Right cardiac atrium (tissue), 5 donors: ENCODE results near the gene ADD1. TPM values are rescaled to one million over a fixed set of nuclear protein-coding genes. Genes with fewer than 3 reads are reported as not detected.

ENCODE experiments used
- ATAC-seq, 2 donors: fragments of 200-7000 bp; cut with Tn5 transposase; one replicate each; pipeline versions ENCODE4 v1.8.0 to v1.9.1; 2020; ENCODE audit warnings: moderate library complexity in 2 of 2, mild to moderate bottlenecking in 1 of 2
- DNase-seq, 3 donors: peaks; one replicate each; pipeline ENCODE4 v3.0.0-alpha.2; 2020
- H3K27ac ChIP-seq: one replicate; pipeline ENCODE4 v1.5.1; 2013; ENCODE audit warnings: mild to moderate bottlenecking, low read length, control low read depth, moderate library complexity
- H3K27me3 ChIP-seq: one replicate; pipeline ENCODE4 v1.6.1; 2013; ENCODE audit not compliant: control insufficient read depth, insufficient read depth
- H3K4me1 ChIP-seq: one replicate; pipeline ENCODE4 v1.6.1; 2013; ENCODE audit warnings: low read length; ENCODE audit not compliant: control insufficient read depth, insufficient read depth
- H3K4me3 ChIP-seq: one replicate; pipeline ENCODE4 v1.5.1; 2013; ENCODE audit warnings: low read length, control low read depth
- H3K9me3 ChIP-seq: one replicate; pipeline ENCODE4 v1.6.1; 2013; ENCODE audit warnings: low read length; ENCODE audit not compliant: control insufficient read depth
- WGBS: extraction: QIAGEN DNeasy Blood & Tissue Kit; methylation state at CpG from one replicate; pipeline ENCODE4 v1.1.7; 2013; 5-methylcytosine and 5-hydroxymethylcytosine counted together
- intact Hi-C, 4 donors: fragments of 100-400 bp; cut with DNase I; formaldehyde crosslinking; loops; one replicate each; pipeline versions ENCODE4 v1.11.0 to v1.14.0; 2022 to 2023
- long read RNA-seq, 4 donors: library from polyadenylated mRNA; unstranded; transcript quantifications; one replicate each; pipeline ENCODE4 v2.0.0, GENCODE V29; 2020 to 2021
- polyA plus RNA-seq: library from polyadenylated mRNA; stranded (reverse); fragments of 200-250 nt; gene quantifications from one replicate; pipeline ENCODE4 v1.2.3, GENCODE V29; 2013
- total RNA-seq, 4 donors: library from RNA; stranded (reverse); fragmentation: NEBNext Ultra II Directional; extraction: Animal tissue kit (Norgen Biotek cat#: 25700); gene quantifications; one replicate each; pipeline ENCODE4 v1.2.1, GENCODE V29; 2021
- donor health status: healthy with polysubstance abuse.
- donor health status: DM: no; HTN: yes; CAD: no.
- donor health status: DM: no; HTN: no; CAD: no.
- donor health status: DM: no; HTN: yes; CAD: no; lungs with severe emphysema.
- donor health status: DM: yes; HTN: yes; CAD: no.

ADD1 gene, protein sequence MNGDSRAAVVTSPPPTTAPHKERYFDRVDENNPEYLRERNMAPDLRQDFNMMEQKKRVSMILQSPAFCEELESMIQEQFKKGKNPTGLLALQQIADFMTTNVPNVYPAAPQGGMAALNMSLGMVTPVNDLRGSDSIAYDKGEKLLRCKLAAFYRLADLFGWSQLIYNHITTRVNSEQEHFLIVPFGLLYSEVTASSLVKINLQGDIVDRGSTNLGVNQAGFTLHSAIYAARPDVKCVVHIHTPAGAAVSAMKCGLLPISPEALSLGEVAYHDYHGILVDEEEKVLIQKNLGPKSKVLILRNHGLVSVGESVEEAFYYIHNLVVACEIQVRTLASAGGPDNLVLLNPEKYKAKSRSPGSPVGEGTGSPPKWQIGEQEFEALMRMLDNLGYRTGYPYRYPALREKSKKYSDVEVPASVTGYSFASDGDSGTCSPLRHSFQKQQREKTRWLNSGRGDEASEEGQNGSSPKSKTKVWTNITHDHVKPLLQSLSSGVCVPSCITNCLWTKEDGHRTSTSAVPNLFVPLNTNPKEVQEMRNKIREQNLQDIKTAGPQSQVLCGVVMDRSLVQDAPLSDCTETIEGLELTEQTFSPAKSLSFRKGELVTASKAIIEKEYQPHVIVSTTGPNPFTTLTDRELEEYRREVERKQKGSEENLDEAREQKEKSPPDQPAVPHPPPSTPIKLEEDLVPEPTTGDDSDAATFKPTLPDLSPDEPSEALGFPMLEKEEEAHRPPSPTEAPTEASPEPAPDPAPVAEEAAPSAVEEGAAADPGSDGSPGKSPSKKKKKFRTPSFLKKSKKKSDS
- 100 to 1,000 TPM; 215 to 256 (median 236) TPM for total RNA-seq
- polyA plus RNA-seq = 207 TPM
- long read RNA-seq, donor 1, full-length matches to known transcripts = 12 of 229 reads
- long read RNA-seq, donor 1, partial matches to known transcripts = 163 of 229 reads
- long read RNA-seq, donor 1, other reads (novel, unspliced or antisense) = 54 of 229 reads
- long read RNA-seq, donor 2, full-length matches to known transcripts = 10 of 89 reads
- long read RNA-seq, donor 2, partial matches to known transcripts = 40 of 89 reads
- long read RNA-seq, donor 2, other reads (novel, unspliced or antisense) = 39 of 89 reads
- long read RNA-seq, donor 3, full-length matches to known transcripts = 22 of 335 reads
- long read RNA-seq, donor 3, partial matches to known transcripts = 239 of 335 reads
- long read RNA-seq, donor 3, other reads (novel, unspliced or antisense) = 74 of 335 reads
- long read RNA-seq, donor 4, full-length matches to known transcripts = 10 of 114 reads
- long read RNA-seq, donor 4, partial matches to known transcripts = 60 of 114 reads
- long read RNA-seq, donor 4, other reads (novel, unspliced or antisense) = 44 of 114 reads

DNA sequence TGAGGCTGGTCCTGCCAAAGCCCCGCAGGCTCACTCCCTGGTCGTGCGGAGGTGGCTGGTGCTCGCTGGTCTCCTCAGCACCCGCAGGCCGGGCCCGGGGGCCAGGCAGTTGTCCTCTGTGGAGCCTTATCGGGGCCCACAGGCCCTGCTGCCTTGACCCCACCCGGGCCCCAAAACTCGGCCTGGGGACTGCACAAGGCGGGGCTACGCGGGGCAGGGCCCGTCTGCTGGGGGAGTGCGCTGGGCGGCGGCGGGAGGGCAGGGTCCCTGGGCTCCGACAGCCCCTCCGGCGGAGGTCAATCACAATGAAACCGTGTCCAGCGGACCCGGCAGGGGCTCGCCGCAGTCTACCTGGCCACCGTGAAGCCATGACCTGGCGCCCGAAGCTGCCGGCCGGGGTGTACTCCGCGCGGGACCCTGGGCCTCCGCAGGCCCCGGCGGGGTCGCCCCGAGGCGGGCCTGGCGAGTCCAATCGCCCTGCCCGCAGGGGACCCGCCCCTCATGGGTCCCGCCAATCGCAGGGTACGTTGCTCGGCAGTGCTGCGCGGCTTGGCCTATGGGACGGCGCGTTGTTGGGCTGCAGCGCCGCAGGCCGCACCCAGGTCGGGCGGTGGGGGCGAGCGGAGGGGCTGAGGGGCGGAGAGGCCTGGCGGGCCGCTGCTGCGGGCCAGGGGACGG, at the start of gene ADD1:
Gene ADD1 (plus strand): TSS at position 582 of the 678 bp plus-strand sequence. CDS start 32,072 bp downstream, outside the sequence.
- peak within 1 kb of the TSS; percentile 99 for H3K4me3 ChIP-seq
- peak; percentile 89 to 97 (median 96) for DNase-seq
- under 1% methylated on average over 65 of the region's 65 CpGs for WGBS
- no peaks in the 10 kb centered on the region for H3K27me3 ChIP-seq
- H3K4me1 ChIP-seq = no peaks in the 10 kb centered on the region
- peak within 1 kb of the TSS; percentile 90 for H3K27ac ChIP-seq
- H3K9me3 ChIP-seq = no peaks in the 10 kb centered on the region
- intact Hi-C loops = loop anchor here in 2 of 4 donors (10.0 kb wide), 2 partner anchors 79 to 81 kb away; no protein-coding TSS in a partner anchor
- peak; percentile 99 for ATAC-seq

DNA sequence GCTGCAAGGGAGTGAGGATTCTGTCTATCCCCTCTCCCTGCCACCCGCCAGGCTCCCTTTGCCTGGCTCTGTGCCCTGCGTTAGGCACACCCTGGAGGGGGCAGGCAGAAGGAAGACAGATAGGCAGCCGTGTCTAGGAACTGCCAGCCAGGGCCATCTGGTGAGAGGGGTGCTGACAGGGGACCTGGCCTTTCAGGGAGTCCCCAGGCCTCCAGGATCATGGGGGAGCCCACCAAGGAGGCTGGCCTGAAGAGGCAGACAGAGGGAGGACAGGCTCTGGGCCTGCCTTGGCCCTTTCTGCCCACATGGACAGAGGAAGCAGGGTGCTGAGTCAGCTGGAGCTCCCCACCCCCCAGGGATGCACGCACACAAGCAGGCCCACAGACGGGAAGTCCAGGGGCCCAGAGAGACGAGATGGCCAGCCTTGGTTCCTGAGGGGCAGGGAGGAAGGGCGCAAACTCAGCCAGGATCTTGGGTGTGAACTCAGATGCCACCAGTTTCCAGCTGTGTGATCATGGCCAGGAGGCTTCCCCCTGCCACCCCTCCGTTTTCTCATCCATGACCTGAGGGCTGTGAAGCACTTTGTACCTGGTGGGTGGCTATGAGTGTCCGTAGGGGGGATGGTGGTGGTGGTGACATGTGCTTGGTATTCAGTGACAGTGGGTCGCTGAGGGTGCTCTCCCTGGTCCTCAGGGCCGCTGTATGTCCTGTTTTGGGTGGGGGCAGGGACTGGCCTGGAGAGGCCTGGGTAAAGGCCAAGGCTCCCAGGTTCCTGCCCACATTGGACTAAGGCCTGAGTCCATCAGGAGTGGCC, 49.0 kb upstream of the ADD1 start:
- Histone ChIP-seq H3K27me3 (no peaks in the 10 kb centered on the region), H3K4me3 (no peak overlapping the region), H3K4me1 (peaks cover 37% of the 10 kb centered on the region), H3K9me3 (no peaks in the 10 kb centered on the region), H3K27ac (peak overlapping the region; percentile 61)
- DNase-seq (peak; percentile 75 to 90 (median 88)), ATAC-seq (peak; percentile 5 to 33)
- 37% methylated on average over 11 of the region's 11 CpGs for WGBS
- intact Hi-C loops = no loop called here

DNA sequence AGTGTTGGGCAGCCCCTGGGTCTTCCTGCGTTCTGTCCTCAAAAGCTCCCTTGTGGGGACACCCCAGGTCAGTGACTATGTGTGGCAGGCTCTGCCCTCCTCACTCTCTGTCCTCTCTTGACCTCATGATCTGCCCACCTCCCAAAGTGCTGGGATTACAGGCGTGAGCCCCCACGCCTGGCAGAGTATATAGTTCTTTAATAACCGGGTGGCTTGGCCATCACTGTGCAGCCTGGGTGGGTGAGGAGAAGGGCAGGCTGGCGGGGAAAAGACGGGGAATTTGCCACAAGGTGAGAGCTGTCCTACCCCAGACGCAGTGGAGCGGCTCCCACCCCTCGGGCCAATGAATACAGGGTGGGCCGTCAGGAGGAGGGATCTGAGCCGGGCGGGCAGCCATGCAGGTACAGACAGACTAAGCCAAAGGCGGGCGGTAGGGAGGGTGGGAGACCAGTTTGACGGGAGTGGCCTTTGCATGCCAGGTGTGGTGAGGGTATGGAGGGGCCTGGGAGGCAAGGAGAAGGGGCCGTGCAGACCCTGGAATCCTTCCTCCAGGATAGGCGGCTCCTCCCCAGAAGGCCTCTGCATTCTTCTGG, 48.2 kb upstream of the ADD1 start:
- no peaks in the 10 kb centered on the region for H3K27me3 ChIP-seq
- WGBS = 84% methylated on average over 17 of the region's 17 CpGs
- DNase-seq (peak in 2 of 3 donors; percentile 63 to 69), ATAC-seq (no peak)
- peak overlapping the region; percentile 14 for H3K27ac ChIP-seq
- H3K9me3 ChIP-seq = no peaks in the 10 kb centered on the region
- intact Hi-C loops = no loop called here
- no peak overlapping the region for H3K4me3 ChIP-seq
- H3K4me1 ChIP-seq = peaks cover 42% of the 10 kb centered on the region

DNA sequence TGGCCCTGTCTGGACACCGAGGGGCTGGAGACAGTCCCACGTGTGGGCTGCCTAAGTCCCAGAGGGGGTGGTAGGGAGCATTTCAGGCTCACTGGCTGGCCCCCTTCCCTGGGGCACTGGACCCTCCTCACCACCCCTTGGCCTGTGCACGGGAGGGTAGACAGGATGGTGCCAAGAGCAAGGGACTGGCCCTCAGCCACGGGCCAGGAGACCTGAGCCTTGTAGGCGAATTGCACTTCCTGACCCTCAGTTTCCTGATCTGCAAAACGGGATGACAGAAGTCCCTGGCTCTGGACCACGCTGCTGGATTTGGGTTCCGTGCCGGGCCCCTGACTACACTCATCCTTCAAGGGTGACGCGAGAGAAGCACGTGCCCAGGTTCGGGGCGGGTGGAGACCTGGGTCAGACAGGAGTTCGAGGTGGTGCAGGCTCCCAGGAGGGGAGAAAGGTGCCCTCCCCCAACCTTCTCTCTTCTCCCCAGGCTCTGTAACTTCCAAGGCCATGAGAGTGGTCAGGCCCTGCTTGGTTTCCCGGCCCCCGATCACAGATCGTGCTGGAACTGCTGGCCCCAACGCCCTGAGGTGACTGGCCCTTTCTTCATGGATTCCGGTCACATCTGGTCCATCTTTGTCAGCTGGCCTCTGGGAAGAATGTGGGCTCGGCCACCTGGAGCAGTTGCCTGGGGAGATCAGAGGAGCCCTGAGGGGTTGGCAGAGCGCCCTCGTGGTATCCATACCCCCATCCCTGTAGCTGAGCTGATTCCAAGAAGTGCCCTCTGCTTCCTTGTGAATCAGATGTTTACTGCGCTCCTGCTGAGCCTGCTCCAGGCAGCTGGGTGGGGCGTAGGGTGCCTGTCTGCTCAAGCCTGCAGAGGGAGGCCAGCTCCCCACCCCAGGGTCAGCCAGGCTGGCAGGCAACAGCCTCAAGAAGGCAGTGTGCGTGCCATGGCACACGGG, 47.5 kb upstream of the ADD1 start:
- WGBS = 63% methylated on average over 27 of the region's 27 CpGs
- Histone ChIP-seq H3K27ac (peak overlapping the region; percentile 7), H3K9me3 (no peaks in the 10 kb centered on the region), H3K4me1 (peaks cover 48% of the 10 kb centered on the region), H3K27me3 (no peaks in the 10 kb centered on the region), H3K4me3 (no peak overlapping the region)
- ATAC-seq (no peak), DNase-seq (peak; percentile 16 to 78 (median 72))
- intact Hi-C loops = no loop called here

DNA sequence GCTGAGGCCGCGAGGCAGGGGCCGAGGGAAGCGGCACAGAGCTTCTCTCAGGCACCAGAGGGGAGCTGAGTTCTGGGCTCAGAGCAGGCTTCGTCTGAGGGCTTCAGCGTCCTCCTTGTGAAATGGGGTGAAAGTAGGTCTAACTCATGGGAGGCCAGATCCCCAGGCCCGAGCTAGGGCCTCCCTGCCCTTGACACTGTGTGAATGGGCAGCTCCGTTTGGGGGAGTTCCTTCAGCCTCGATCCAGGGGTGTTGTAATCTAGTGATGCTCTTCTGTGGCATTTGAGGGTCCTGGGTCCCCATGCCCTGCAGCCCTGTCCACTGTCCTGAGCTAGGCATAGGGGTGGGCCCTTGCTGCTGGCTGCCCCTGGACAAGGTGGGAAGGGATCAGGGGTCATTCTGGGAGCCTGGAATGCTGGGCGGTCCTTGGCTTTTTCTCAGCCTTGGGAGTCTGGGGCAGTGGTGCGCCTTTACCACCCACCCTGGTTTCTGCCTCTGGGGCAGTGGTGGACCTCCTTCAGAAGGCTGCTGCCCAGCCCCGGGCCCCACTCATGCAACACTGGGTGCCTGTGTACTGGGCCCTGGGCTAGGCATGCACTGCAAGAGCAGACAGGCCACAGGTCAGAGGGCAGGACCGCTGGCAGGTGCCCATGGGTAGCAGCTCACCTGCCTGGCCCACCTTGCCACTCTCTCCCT, 46.6 kb upstream of the ADD1 start:
- ATAC-seq (no peak), DNase-seq (peak in 1 of 3 donors; percentile 60)
- no peaks in the 10 kb centered on the region for H3K27me3 ChIP-seq
- WGBS = 76% methylated on average over 13 of the region's 13 CpGs
- intact Hi-C loops = no loop called here
- peaks cover 51% of the 10 kb centered on the region for H3K4me1 ChIP-seq
- H3K4me3 ChIP-seq = no peak overlapping the region
- H3K9me3 ChIP-seq = no peaks in the 10 kb centered on the region
- peak overlapping the region; percentile 7 for H3K27ac ChIP-seq

DNA sequence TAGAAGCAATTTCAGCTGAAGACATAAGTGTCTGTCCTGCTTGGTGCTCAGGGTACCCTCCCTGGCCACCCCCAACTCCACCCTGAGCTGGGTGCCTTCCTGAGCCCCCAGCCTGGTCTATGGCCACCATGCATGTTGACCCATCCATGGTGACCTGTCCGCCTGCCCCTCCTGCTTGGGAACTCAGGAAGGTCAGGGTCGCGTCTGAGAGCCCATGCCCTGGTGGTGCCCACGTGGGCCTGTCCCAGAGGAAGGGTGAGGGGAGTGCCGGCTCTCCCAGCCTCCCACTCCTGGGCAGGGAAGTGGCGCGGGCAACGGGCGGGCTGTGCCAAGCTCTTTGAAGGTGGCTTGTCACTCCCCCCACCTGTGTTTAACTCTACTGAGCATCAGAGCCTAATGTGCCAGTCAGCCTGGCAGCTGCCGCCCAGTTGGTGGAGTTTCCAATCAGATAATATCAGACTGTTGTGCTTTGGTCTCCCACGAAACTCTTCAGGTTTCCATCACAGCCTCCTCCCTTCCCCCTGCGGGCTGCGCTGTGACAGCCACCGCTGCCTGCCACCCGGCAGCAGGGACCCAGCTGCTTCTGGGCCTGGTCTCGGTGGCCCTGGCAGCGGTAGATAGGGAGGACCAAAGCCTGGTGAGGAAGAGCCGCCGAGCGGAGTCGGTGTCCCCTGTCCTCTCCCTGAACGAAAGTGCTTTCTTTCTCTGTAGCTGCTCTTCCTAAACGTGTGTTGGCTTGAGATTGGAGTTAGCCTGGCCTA, 45.9 kb upstream of the ADD1 start:
- 51% methylated on average over 23 of the region's 23 CpGs for WGBS
- H3K4me3 ChIP-seq = no peak overlapping the region
- H3K27ac ChIP-seq = peak overlapping the region; percentile 13
- intact Hi-C loops = no loop called here
- DNase-seq = peak in 1 of 3 donors; percentile 71
- ATAC-seq = no peak
- no peaks in the 10 kb centered on the region for H3K9me3 ChIP-seq
- no peaks in the 10 kb centered on the region for H3K27me3 ChIP-seq
- peaks cover 51% of the 10 kb centered on the region for H3K4me1 ChIP-seq

DNA sequence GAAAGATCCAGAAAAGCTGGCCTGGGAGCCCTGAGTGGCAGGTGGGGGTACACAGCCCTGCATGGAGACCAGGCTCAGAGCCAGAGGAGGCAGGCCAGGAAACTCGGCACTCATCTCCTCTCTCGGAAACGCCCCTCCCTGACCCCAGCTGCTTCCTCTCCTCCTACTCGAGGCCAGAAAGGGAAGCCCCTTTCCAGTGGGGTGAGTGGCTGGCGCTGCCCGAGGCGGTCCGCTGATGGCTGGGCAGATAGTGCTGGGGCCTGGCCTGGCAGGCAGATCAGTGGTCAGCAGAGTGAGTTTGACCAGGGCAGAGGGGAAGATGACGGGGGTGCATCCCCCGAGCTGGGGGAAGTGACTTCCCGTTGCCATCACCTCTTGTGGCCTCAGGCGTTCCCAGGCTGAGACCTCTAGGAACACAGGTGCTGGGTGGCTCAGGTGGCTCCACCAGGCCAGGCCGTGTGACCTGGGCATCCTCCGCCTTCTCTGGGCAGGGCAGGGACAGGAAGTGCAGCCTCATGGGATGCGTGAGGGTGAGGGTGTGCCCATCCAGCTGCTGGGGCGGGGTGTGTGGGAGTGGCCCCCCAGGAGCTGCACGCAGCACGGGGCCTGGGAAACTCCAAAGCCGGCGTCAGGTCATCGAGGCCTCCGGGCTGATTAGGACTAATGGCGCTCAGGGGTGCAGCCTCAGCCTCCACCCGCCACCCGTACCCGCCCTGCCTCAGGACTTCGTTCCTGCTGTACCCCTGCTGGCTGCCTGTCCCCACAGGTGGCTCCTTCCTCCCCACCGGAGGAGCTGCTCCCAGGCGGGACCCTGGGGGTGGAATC, 45.0 kb upstream of the ADD1 start:
- ATAC-seq = peak; percentile 3 to 35
- Histone ChIP-seq H3K4me1 (peaks cover 50% of the 10 kb centered on the region), H3K9me3 (no peaks in the 10 kb centered on the region), H3K27ac (peak overlapping the region; percentile 5), H3K4me3 (no peak overlapping the region), H3K27me3 (no peaks in the 10 kb centered on the region)
- intact Hi-C loops = no loop called here
- peak; percentile 81 to 92 (median 92) for DNase-seq
- 43% methylated on average over 29 of the region's 29 CpGs for WGBS
